ENCODE results near the gene ADCY9.

GRCh38 chr16:4110065-4110464, 6.2 kb downstream of the ADCY9 start:
- TF ChIP-seq CTCF (IDR thresholded peaks at IDR 0.05; ENCODE audit: poor library complexity, severe bottlenecking) (no peak), SMC3 (conservative IDR thresholded peaks at IDR 0.05; ENCODE audit: poor library complexity) (no peak), EZH2 (IDR thresholded peaks at IDR 0.05; ENCODE audit: borderline replicate concordance, insufficient read depth, low read length, poor library complexity, severe bottlenecking) (no peak), TAF1 (IDR thresholded peaks at IDR 0.05; ENCODE audit: low read depth) (no peak), RAD21 (conservative IDR thresholded peaks at IDR 0.05) (no peak), MXI1 (conservative IDR thresholded peaks at IDR 0.05; ENCODE audit: poor library complexity, severe bottlenecking) (no peak)
- TF ChIP-seq, protein P1, sequence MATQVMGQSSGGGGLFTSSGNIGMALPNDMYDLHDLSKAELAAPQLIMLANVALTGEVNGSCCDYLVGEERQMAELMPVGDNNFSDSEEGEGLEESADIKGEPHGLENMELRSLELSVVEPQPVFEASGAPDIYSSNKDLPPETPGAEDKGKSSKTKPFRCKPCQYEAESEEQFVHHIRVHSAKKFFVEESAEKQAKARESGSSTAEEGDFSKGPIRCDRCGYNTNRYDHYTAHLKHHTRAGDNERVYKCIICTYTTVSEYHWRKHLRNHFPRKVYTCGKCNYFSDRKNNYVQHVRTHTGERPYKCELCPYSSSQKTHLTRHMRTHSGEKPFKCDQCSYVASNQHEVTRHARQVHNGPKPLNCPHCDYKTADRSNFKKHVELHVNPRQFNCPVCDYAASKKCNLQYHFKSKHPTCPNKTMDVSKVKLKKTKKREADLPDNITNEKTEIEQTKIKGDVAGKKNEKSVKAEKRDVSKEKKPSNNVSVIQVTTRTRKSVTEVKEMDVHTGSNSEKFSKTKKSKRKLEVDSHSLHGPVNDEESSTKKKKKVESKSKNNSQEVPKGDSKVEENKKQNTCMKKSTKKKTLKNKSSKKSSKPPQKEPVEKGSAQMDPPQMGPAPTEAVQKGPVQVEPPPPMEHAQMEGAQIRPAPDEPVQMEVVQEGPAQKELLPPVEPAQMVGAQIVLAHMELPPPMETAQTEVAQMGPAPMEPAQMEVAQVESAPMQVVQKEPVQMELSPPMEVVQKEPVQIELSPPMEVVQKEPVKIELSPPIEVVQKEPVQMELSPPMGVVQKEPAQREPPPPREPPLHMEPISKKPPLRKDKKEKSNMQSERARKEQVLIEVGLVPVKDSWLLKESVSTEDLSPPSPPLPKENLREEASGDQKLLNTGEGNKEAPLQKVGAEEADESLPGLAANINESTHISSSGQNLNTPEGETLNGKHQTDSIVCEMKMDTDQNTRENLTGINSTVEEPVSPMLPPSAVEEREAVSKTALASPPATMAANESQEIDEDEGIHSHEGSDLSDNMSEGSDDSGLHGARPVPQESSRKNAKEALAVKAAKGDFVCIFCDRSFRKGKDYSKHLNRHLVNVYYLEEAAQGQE (IDR thresholded peaks at IDR 0.05; ENCODE audit: borderline replicate concordance): no peak

Data from neural cell (in vitro differentiated cells).